ENCODE data around the gene EGFL8.

Gene EGFL8

DNA sequence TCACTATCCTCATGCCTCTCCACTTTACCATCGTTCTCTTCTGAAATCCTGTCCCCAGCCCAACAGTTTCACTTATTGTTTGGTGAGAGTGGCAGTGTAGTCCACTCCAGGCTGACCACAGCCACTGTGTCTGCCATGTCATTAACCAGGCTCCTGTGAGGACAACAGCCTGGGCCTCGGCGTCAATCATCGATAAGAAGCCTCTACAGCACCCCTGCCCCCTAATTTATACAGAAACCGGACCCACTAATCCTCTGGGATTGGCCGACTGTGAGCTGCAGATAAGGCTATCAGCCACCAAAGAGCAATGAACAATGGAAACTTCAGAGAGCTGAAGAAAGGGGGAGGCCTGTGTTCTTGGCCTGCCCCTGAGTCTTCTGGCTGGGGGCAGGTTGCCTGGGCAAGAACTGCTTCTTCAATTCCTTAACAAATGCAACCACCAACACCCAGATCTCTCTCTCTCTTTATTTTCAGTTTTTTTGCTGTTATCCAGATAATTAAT, 3.4 kb downstream of the EGFL8 start:
- no peak for DNase-seq (ENCODE audit: low read depth in 2 of 2)

DNA sequence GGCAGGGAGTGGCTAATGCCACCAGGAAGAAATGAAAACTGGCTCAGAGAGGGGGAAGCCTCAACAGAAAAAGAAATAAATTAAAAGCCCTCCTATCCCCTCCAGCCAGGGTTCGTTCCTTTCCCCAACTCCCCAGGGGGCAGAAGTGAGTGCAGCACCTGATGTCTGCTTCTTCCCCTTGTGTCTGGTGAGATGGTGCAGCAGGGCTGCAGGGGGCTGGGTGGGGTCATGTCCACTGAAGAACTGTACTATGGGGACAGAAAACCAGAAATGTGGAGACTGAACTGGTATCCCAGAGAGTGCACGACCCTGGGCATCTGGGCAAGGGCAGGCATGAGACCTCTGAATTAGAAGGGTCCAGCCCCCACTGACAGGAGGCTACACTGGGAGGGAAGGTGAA, 4.0 kb downstream of the EGFL8 start:
- DNase-seq (ENCODE audit: low read depth in 2 of 2): no peak

DNA sequence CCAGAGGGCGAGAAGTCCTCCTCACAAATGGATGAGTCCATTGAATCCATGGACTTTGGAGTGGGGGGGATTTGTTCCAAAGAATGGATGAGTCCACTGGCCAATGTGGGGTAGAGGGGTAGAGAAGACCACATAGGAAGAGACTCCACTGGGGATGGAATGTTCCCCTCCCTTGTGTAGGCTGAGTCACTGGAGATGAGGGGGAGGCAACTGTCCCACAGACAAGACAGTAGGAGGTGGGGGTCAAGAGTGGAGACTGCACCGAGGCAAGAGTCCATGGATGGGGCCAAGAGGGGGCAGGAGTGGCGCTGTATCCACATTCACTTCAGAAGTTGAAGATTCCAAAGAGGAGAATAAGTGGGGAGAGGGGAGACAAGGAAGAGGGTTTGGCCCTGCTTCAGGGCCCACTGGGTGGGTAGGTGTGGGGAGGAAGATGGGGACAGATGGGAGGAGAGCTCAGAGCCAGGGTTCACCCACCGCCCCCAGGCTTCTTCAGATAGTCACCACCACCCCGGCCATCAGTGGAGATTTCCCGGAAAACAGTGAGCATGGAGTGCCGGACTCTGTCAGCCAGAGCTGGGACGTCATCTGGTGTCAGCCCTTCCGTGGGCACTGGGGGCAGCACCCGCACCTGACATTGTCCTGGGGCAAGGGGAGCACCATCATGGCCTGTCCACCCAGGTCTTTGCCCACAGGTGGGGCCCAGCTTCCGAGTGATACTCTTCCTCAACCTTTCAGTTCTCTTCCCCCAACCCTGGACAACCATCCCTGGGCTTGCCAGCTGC, 4.6 kb downstream of the EGFL8 start:
- DNase-seq (ENCODE audit: low read depth in 2 of 2): no peak

DNA sequence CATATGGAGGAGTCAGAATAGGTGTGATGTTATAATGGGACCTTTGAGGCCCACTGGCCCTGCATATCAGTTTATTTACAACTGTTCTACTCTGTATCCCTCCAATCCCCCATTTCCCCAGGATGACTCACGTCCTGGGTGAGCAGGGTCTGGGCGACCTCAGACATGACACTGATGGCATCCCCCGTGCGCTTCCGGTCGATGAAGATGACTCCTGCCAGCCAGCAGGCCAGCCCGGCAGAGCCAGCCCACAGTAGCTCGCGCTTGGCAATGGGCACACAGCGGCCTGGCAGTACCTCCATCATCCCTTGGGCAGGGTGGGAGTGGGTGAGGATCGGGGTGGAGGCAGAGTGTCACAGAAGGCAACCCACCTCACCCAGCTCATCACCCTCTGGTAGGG, 5.9 kb downstream of the EGFL8 start:
- DNase-seq (ENCODE audit: low read depth in 2 of 2): no peak

DNA sequence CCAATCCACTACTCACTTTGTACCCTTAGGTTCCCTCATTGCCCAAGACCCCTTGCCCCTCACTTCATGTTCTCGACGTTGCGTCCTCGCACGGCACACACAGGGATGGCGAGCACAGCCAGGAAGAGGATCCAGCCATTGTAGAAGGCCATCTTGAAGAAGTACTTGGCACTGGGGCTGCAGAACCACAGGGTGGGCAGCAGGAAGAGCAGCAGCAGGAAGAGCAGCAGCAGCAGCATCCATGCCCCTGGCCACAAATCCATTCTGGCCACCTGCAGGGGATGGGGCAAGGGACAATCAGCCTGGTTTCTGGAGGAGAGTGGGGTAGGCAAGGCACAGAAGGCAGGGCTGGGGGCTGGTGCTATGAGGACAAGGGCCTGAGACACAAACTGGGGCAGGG, 6.8 kb downstream of the EGFL8 start:
- no peak for DNase-seq (ENCODE audit: low read depth in 2 of 2)

DNA sequence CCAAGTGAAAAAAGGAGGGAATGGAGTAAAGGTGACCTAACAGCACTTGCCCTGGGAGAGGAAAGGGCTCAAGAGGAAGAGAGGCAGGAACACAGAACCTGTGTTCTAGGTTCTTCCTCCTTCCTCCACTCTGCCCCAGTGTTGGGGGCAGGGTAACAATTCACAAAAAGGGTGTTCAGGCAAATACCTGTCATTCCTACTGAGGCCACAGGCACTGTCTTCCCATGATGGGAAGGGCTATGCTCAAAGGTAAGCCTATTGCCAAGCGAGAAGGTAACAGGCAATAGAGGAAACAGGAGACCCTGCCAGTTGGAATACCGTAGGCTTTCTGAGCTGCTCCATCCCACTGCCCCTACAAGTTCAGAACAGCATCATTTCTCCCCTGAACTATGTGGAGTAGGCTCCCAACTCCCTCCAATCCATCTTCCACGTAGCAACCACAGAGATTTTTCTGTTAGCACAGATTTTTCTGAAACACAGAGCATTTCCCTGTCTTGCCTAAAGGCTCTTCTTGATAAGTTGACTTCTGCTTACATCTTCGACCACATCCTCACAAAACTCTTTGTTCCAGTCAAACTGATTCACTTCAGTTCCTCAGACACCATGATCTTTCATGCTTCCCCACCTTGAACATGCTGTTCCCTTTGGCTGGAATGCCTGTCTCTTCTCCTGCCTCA, 8.8 kb downstream of the EGFL8 start:
- no peak for DNase-seq (ENCODE audit: low read depth in 2 of 2)

DNA sequence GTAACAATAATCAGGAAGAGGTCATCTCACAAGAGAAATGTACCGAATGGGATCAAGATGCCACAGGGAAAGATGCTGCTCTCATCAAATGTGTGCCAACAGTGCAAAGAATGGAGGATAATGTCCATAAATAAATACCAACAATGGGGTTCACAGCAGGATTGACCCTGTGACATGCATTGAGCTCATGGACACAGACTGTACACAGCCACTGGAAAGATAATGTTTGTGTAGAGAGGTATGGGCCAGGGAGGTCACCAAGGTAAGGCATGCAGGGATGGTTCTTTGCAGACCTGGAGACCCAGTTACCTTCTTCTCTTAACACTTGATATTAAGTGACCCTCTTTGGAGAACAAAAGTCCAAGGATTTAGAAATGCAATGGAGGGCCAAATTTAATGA, 10.0 kb downstream of the EGFL8 start:
- no peak for DNase-seq (ENCODE audit: low read depth in 2 of 2)

DNA sequence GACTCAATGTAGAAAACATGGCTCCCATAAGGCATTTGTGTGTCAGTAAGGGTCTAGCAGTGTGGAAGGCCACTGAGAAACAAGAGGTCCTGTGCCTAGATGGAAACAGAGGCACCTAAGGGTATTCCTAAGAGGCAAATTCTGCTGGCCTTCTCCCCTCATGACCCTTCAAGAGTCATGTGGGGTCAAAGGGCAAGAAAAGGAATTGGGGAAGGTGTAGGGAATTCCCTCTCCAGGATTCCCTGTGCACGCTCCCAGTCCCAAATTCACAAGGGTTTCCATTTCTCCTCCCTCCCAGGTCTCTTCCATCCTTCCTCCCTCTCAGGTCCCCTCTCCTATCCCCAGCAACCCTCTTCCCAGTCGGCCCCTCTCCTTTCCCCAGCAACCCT, 10.9 kb downstream of the EGFL8 start:
- DNase-seq (ENCODE audit: low read depth in 2 of 2): no peak

DNA sequence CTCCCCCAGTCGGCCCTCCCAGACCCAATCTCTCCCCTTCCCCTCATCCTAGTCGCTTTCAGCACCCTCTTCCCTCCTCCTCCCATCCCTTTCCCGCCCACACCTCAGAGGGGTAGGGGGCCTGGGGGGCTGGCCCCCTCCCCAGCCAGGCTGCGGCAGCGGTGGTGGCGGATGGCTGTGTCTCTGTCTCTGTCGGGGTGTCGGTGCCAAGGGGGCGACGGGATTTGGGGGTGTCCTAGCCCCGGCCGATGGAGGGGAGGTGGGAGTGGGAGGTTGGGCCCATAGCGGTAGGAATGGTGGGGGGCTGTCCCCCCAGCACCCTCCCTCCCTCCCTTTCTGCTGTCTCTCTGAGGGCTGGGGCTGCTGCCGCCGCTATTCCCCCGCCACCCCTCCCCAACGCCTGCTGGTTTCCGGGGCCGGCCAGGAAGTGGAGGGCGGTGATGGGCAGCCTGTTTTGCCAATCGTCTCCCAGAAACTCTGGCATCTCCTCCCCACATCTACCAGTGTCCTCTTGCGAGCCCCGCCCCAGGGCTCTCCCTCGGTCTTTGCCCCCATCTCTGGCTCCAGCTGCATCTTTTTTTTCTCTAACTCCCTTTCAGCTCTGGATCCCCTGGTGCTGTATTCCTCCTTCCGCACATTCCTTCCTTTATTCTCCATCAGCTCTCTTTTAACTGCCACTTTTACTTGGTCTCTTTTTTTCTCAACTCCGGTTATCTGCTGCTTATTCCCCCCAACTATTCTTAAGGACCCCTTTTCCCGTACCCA, 11.5 kb downstream of the EGFL8 start, which contains the start of gene AGPAT1:
AGPAT1 (minus strand) TSS at position 374 of the 765 bp plus-strand sequence. CDS start 4,588 bp downstream, outside the sequence.
- DNase-seq (ENCODE audit: low read depth in 2 of 2): peak; percentile 96

DNA sequence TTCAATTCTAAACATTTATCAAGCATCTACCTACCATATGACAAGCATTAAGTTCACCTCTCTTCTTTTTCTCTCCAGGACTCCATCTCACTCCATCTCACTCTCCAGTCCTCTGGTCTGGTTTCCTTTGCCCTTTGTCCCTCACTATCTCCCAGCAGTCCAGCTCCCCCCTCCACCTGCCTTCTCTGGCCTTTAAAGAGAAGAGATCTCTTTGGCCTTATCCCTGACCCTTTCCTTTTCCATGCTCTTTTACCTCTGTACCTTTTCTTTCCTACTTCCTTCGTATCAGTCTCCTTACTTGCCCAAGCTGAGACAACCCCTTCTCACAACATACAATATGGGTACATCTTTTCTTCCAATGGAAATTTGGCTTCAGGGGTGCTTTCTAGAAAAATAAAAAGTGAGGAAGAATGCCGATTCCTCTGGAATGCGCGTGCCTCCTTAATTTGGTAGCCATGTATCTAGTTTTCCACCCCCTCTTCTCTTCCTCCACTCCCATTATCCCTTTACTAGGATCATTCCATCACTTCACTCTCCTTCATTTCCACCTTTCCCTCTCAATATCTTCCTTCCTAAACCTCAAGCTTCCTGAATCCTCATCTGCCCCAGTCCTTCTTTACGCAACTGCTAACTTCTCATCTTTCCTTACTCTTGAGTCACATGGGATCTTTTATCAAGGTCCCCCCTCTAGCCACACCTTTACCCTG, 12.2 kb downstream of the EGFL8 start:
- DNase-seq (ENCODE audit: low read depth in 2 of 2): no peak

DNA sequence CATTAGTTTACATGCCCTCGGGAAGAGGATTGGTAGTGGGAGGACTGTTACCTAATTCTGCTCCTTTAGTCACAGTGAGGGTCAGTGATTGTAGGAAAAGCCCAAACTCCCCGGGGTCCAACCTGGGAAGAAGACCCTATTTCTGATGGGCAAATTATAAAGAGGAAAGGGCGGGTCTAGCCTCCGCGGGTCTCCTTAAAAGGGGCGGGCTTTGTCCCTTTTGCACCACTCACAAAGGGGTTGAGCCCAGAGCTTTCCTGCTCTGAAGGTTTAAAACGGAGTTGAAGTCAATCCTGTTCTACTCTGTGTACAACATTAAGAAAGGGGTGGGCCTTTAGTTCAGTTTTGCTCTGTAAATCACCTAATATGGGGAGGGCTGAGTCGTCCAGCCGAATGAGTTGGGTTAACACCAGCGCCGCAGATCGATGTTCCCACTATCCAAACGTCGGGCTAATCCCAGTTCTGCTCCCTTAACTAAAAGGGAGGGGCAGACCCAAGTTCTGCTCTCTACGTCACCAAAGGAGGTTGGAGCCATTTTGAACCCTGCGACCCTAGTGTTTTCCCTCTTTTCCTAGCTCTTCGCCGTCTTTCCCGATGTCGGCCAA, 12.9 kb downstream of the EGFL8 start:
- DNase-seq (ENCODE audit: low read depth in 2 of 2): no peak

DNA sequence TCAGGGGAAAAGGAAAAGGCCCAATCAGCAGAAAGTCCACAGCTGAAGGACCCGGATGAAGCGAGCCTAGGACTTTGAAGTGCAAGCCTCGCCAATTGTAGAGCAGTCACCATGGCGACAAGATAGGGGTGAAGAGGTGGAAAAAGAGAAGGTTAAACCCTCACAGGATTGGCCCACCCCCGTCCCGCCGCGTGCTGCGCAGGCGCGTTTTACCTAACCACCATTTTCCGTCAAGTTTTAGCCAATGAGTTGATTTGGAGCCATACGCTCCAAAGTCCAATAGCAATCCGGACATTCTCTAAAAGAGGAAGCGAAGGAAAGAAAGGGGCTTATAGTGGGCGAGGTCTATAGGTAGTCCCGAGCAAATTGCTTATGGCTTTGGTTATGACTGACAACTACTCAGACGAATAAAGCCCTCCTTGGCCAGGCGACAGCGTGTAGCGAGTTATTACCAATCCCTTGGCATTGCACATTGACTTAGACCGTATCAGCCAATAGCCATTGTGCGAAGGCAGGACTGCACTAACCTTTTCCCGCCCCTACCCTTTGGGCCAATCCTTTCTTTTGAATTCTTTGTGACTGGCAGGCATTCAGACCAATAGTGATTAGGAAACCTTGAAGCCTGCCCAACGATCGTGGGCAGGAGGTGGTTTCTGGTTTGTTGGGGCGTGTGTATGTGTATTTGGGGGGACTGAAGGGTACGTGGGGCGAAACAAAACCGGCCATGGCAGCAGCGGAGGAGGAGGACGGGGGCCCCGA, 13.6 kb downstream of the EGFL8 start, which contains the start of gene RNF5:
RNF5 (plus strand) TSS at position 618 of the 759 bp plus-strand sequence; CDS start at position 725, 107 bp downstream.
- peak; percentile 100 for DNase-seq (ENCODE audit: low read depth in 2 of 2)

DNA sequence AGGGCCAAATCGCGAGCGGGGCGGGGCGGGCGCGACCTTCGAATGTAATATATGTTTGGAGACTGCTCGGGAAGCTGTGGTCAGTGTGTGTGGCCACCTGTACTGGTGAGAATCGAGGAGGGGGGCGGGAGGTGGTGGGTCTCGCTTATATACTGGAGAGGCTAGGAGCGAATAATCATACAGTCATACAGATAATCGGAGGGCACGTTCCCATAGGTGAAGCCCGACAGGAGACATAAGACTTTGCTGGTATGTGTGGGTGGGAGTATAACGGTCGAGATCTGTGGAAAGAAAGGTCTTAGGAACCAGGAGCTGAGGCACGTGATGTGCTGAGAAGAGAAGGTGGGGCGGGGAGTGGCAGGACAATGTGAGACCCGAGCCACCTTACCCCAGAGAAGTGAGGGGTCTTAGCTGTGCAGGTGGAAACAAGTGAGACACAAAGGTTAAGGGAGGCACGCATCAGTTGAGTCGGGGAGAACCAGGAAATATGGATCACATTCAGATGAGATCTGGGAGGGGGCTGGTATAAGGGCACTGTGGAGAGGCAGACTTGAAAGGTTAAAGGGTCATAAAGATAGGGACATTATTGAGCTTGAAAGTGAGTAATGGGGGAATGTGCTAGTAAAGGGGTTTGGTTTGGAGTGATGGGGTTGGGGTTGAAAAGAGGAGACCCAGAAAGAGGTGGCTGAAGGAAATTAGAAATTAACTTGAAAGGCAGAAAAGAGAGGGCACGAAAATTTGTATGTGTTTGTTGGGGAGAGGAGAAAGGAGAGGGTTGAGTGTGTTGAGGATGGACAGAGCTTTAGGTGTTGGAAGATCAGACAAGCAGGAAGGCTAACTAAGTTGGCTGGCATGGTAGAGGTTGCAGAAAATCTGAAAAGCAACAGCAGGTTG, 14.4 kb downstream of the EGFL8 start:
- no peak for DNase-seq (ENCODE audit: low read depth in 2 of 2)

DNA sequence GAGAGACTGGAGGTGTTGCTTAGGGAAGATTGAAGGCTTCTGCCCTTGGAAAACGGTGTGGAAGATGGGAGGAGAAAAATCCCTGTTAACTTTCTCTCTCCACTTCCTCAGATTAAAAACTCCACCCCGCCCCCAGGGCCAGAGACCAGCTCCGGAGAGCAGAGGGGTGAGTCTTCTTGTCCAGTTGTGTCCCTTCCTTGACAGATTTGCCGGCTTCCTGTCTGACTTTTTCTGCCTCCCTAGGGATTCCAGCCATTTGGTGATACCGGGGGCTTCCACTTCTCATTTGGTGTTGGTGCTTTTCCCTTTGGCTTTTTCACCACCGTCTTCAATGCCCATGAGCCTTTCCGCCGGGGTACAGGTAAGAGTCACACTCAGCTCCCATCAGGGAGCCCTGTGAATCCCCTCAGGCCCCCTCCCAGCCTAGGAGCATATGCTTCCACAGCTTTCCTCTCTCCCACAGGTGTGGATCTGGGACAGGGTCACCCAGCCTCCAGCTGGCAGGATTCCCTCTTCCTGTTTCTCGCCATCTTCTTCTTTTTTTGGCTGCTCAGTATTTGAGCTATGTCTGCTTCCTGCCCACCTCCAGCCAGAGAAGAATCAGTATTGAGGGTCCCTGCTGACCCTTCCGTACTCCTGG, 15.5 kb downstream of the EGFL8 start:
- DNase-seq (ENCODE audit: low read depth in 2 of 2): no peak

DNA sequence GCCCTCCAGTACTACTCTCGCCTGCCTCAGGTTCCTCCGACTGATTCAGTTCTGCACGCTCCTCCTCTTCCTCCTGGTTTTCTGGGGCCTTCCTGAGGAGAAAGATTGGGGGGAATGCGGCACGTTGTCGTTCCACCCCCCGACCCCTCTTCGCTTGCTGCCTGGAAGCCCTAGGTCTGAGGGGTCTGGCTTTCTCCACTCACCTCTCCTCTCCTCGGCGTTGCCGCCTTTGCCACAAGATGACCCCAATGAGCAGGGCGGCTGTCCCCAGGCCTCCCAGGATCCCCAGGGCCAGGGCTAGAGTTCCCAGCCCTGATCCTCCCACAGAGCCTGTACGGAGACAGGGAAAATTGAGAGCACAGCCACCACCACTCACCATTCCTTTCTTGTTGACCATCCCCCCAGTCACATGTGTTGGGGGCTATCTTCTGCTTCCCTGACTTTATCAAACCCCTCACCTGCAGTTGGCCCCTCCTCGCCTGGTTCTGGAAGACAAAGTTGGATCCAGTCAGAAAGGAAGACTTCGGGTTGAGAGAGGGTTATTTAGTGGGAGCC, 16.8 kb downstream of the EGFL8 start:
- DNase-seq (ENCODE audit: low read depth in 2 of 2): no peak

DNA sequence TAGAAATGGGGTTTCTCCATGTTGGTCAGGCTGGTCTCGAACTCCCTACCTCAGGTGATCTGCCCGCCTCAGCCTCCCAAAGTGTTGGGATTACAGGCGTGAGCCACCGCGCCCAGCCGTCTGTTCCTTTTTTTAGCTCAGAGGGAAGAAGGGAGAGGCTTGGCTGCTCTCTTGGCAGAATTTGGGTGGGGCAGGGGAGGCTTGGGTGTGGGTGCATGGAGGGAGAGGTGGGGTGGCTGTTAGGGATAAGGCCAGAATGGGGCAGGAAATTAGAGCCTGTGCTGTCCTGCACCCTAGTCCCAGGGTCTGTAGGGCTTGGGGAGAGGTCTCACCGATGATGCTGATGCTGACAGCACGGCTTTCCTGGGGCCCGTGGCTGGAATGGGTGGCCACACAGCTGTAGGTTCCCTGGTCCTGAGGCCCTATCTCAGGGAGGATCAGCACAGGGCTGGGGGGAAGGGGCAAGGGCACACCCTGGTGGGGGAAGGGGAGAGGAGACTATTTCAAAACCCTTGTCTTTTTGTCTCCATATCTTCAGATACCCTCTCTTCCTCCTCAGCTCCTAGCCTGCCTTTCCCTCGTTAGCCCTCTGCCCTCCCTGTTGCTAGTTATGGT, 17.6 kb downstream of the EGFL8 start:
- no peak for DNase-seq (ENCODE audit: low read depth in 2 of 2)

DNA sequence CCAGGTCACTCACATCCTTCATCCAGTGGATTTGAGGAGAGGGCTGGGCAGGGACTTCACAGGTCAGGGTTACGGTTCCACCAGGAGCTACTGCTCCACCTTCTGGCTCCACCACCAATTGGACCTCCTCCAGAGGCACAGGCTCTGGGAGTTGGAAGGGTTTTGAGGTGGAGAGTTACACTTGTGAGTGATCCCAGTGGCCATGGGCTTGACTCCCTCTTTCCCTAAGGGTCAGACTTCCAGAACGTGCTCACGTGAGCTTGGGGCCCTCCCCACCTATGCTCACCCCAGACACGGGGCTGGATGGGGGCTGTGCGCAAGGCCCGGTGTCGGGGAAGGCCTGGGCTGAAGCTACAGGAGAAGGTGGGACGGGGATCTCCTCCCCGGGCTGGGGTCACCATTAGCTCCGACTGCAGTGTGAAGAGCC, 18.2 kb downstream of the EGFL8 start:
- no peak for DNase-seq (ENCODE audit: low read depth in 2 of 2)

DNA sequence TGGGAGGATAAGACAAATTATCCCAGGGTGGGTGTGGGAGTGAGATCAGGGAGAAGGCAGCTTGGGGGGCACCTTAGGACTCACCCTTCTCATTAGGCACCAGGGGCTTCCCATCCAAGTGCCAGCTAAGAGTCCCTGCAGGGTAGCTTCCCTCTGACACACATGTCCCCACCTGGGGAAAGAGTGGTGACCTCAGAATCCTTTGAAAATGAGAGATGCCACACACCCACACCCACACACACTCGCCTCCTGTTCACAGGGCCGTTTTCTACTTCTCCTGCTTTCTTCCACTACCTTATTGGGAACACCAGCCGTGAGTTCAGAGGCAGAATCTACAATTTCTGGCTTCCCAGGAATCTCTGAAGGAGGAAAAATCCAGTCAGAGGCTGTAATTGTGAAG, 18.6 kb downstream of the EGFL8 start:
- no peak for DNase-seq (ENCODE audit: low read depth in 2 of 2)
